GM12878 (cell line): ENCODE results near the gene PCDHA3. TPM values are rescaled to one million over a fixed set of nuclear protein-coding genes. Genes with fewer than 3 reads are reported as not detected.

Experiments
- ATAC-seq: fragments of 200-7000 bp; cut with Tn5 transposase; 3 replicates; pipeline ENCODE4 v1.9.1; 2020; ENCODE audit warnings: mild to moderate bottlenecking, moderate library complexity
- BruUV-seq: library from RNA; stranded (reverse); fragments of 400-500 nt; replicated peaks from 2 replicates; lab custom pipeline; 2021; lab: Mats Ljungman, UMichigan
- CTCF ChIA-PET: fragments of 300-600 bp; sonication (Branson Sonifier 250); formaldehyde crosslinking; extraction: SDS; loops from one replicate; lab custom pipeline; 2021; ENCODE audit warnings: inconsistent platforms; lab: Yijun Ruan, JAX
- POLR2A ChIA-PET: fragments of 350-600 bp; formaldehyde crosslinking; extraction: SDS; loops from one replicate; lab custom pipeline; 2021; ENCODE audit warnings: inconsistent platforms; lab: Charles Lee
- RAD21 ChIA-PET: fragments of 300-600 bp; sonication (Branson Sonifier 250); formaldehyde crosslinking; loops from one replicate; lab custom pipeline; 2023; ENCODE audit warnings: antibody characterized with exemption; ENCODE audit not compliant: unreplicated experiment; lab: Charles Lee
- SMC1A ChIA-PET: fragments of 300-600 bp; sonication (Branson Sonifier 250); formaldehyde crosslinking; loops from one replicate; lab custom pipeline; 2023; ENCODE audit not compliant: unreplicated experiment, uncharacterized antibody; lab: Charles Lee
- DNase-seq: peaks from one replicate; pipeline ENCODE4 v3.0.0-alpha.2; 2011; ENCODE audit warnings: low read depth, low spot score
- FAIRE-seq: peaks from 3 replicates; lab custom pipeline; 2011; peaks lifted over from hg19 to GRCh38; lab: Jason Lieb, UNC
- H2AFZ ChIP-seq: 2 replicates; pipeline ENCODE4 v1.6.0; 2011; ENCODE audit warnings: low read depth, low read length, control low read depth; ENCODE audit not compliant: control insufficient read depth
- H3K27ac ChIP-seq: 2 replicates; pipeline ENCODE4 v1.5.1; 2011; ENCODE audit warnings: control low read depth; ENCODE audit not compliant: control insufficient read depth, insufficient read depth
- H3K27me3 ChIP-seq, 2 experiments: replicated peaks in 1 of 2; 2 replicates each; pipeline versions ENCODE4 v1.6.0 to v1.6.1; 2011; ENCODE audit warnings: low read length in 1 of 2; ENCODE audit not compliant: control insufficient read depth in 2 of 2, insufficient read depth in 2 of 2
- H3K36me3 ChIP-seq, 2 experiments: 2 replicates each; pipeline ENCODE4 v1.5.1; 2011; ENCODE audit warnings: low read length in 1 of 2; ENCODE audit not compliant: control insufficient read depth in 2 of 2, insufficient read depth in 2 of 2
- H3K4me1 ChIP-seq: 2 replicates; pipeline ENCODE4 v1.6.1; 2011; ENCODE audit warnings: mild to moderate bottlenecking, low read length, moderate library complexity, mixed read lengths; ENCODE audit not compliant: control insufficient read depth, insufficient read depth
- H3K4me2 ChIP-seq: 2 replicates; pipeline ENCODE4 v1.6.0; 2011; ENCODE audit warnings: control low read depth; ENCODE audit not compliant: control insufficient read depth, insufficient read depth
- H3K4me3 ChIP-seq: fragments of 200-600 bp; sonication (generic); 2 replicates; pipeline ENCODE4 v1.5.1; 2016
- H3K79me2 ChIP-seq: 2 replicates; pipeline ENCODE4 v1.6.0; 2011; ENCODE audit warnings: low read length; ENCODE audit not compliant: control insufficient read depth, insufficient read depth
- H3K9ac ChIP-seq: 2 replicates; pipeline ENCODE4 v1.8.0; 2011; ENCODE audit warnings: low read length, control low read depth, mixed read lengths; ENCODE audit not compliant: control insufficient read depth, insufficient read depth
- H3K9me3 ChIP-seq: replicated peaks from 3 replicates; pipeline ENCODE4 v1.5.1; 2011; ENCODE audit warnings: mild to moderate bottlenecking, low read length; ENCODE audit not compliant: control insufficient read depth, insufficient read depth
- H4K20me1 ChIP-seq: 2 replicates; pipeline ENCODE4 v1.6.0; 2011; ENCODE audit not compliant: control insufficient read depth, insufficient read depth
- ZNF24 ChIP-seq: fragments of 450-650 bp; IDR thresholded peaks from 2 replicates; pipeline ENCODE4 v1.6.1; 2017; ENCODE audit warnings: antibody characterized with exemption, mild to moderate bottlenecking
- ZNF592 ChIP-seq: fragments of 450-650 bp; IDR thresholded peaks from 2 replicates; pipeline ENCODE4 v1.6.1; 2017; ENCODE audit warnings: mild to moderate bottlenecking, moderate library complexity
- WGBS: methylation state at CpG from one replicate; pipeline ENCODE4 v1.1.6; 2016; ENCODE audit warnings: low lambda C conversion rate; ENCODE audit not compliant: insufficient replicate concordance, insufficient coverage; ENCODE audit errors: missing lambda C conversion rate; 5-methylcytosine and 5-hydroxymethylcytosine counted together
- in situ Hi-C: fragments of 300-500 bp; cut with MboI; formaldehyde crosslinking; loops from 9 replicates; pipeline ENCODE4 v1.14.3; 2018; ENCODE audit warnings: mixed read lengths
- intact Hi-C: fragments of 100-400 bp; cut with micrococcal nuclease; formaldehyde crosslinking; loops from one replicate; pipeline ENCODE4 v1.14.2; 2022; ENCODE audit not compliant: unreplicated experiment
- polyA plus RNA-seq, 11 experiments: library from polyadenylated mRNA; depleted of rRNA in 4 of 11; unstranded in 6 of 11; stranded (reverse) in 5 of 11; fragments of >200 nt; fragmentation: Nextera tagmentation in 4 of 11; fragmentation: Illumina TruSeq in 1 of 11; extraction: Ambion mirVana in 4 of 11; extraction: Trizol in 1 of 11; gene quantifications; 1 replicate in 1 of 11; 2 replicates in 10 of 11; pipeline versions ENCODE4 v1.2.1 to v1.2.3, GENCODE V29; 2011 to 2016; ENCODE audit warnings: inconsistent platforms in 2 of 11, missing spikeins in 2 of 11, low read depth in 1 of 11
- total RNA-seq, 4 experiments: library from RNA; depleted of rRNA in 3 of 4; stranded (reverse); fragments of >200 nt in 3 of 4; fragmentation: Illumina TruSeq in 1 of 4; extraction: Trizol in 1 of 4; gene quantifications; 2 replicates each; pipeline versions ENCODE4 v1.2.1 to v1.2.3, GENCODE V29; 2013 to 2021

Gene PCDHA3
- total and polyA plus RNA-seq, 10 of the 15 experiments (the other 5 are each of a cell fraction or from before 2014, with no cell fraction given) = 0.01 to 0.04 TPM; not detected in 8

- no peaks in the 10 kb centered on the region for H3K36me3 ChIP-seq
- H3K4me1 ChIP-seq = no peaks in the 10 kb centered on the region
- ATAC-seq (no peak), DNase-seq (no peak), FAIRE-seq (no peak)
- ChIA-PET RAD21 (no interaction called here), SMC1A (no interaction called here), CTCF (no interaction called here), POLR2A (no interaction called here)
- no peak overlapping the region for H3K4me3 ChIP-seq
- H2AFZ ChIP-seq = no peak overlapping the region
- no peak overlapping the region for H3K4me2 ChIP-seq
- no peaks in the 10 kb centered on the region; the same call in 2 of the 3 replicates for H3K9me3 ChIP-seq
- 57% methylated on average over 1 of the region's 1 CpG for WGBS
- TF ChIP-seq ZNF24 (no peak), ZNF592 (no peak)
- intact Hi-C loops = no loop called here
- no TSS peak for BruUV-seq
- no peak overlapping the region for H3K27ac ChIP-seq
- in situ Hi-C loops = no loop called here
- no peaks in the 10 kb centered on the region for H3K27me3 ChIP-seq
- H3K9ac ChIP-seq = no peak overlapping the region
- no peaks in the 10 kb centered on the region for H3K79me2 ChIP-seq
- no peaks in the 10 kb centered on the region for H4K20me1 ChIP-seq
These were observed 20.3 kb upstream of the PCDHA3 start for GRCh38 chr5:140780512-140780911.
